ENCODE measurements around the gene CNN2.

The CNN2 gene

GRCh38 chr19:1085053-1085658, 58.7 kb downstream of the CNN2 start:
- no peak overlapping the region for H3K4me3 ChIP-seq
- H3K27ac ChIP-seq, result peak overlapping the region in 2 of 21 experiments; percentile 12 to 36

GRCh38 chr19:1085676-1086442, 59.5 kb downstream of the CNN2 start:
- peak overlapping the region in 7 of 21 experiments; percentile 12 to 91 (median 36) for H3K27ac ChIP-seq
- H3K4me3 ChIP-seq, result no peak overlapping the region

- Histone ChIP-seq H3K27ac (peak overlapping the region in 13 of 21 experiments; percentile 27 to 91 (median 73)), H3K4me3 (no peak overlapping the region)
Observed at GRCh38 chr19:1086613-1087012, 60.2 kb downstream of the CNN2 start.

GRCh38 chr19:1087813-1088415, 61.5 kb downstream of the CNN2 start:
- H3K27ac ChIP-seq, result peak overlapping the region in 20 of 21 experiments; percentile 27 to 91 (median 78)
- H3K4me3 ChIP-seq, result no peak overlapping the region

GRCh38 chr19:1088416-1089010, 62.1 kb downstream of the CNN2 start:
- peak overlapping the region in 20 of 21 experiments; percentile 27 to 91 (median 78) for H3K27ac ChIP-seq

More at GRCh38 chr19:1088416-1089010, 62.1 kb downstream of the CNN2 start:
- no peak overlapping the region for H3K4me3 ChIP-seq
